ENCODE results near the gene RSAD1. TPM values are rescaled to one million over a fixed set of nuclear protein-coding genes. Genes with fewer than 3 reads are reported as not detected.
A peak's percentile ranks its signal among the peaks of the same experiment; 100 is the strongest.
"Not testable (repeated sequence)": the region's sequence is repeated elsewhere in the genome, so short reads cannot be mapped to it uniquely, and the experiment has no call there.

RSAD1 gene
- total and polyA plus RNA-seq, 4 donors = 10.8 to 22.7 (median 18.6) TPM

DNA sequence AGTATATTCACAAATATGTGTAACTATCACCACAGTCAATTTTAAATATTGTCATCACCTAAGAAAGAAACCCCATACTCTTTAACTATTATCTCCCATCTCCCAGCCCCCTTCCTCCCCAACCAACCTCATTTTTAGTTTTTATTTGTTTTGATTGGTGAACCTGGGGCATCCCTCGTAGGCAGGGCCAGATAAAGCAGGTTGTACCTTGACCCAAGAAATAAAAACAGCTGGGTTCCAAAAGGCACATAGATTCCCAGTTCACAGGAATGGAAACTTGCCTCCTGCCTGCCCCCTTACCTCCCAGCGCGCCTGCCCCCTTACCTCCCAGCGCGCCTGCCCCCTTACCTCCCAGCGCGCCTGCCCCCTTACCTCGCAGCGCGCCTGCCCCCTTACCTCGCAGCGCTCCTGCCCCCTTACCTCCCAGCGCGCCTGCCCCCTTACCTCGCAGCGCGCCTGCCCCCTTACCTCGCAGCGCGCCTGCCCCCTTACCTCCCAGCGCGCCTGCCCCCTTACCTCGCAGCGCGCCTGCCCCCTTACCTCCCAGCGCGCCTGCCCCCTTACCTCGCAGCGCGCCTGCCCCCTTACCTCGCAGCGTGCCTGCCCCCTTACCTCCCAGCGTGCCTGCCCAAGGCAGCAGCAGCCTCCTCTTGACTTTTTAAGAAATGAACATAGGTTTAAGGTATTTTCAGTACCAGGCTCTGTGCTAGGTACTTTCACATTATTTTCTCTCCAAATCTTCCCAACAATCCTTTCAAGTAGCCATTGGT, 2.7 kb upstream of the RSAD1 start:
- not testable (repeated sequence) for DNase-seq (ENCODE audit: low spot score); H3K27me3 ChIP-seq (ENCODE audit: control insufficient read depth in 4 of 4, insufficient read depth in 4 of 4, low read length in 3 of 4); H3K36me3 ChIP-seq (ENCODE audit: control insufficient read depth in 4 of 4, insufficient read depth in 3 of 4, low read depth in 1 of 4, low read length in 3 of 4); H3K9me3 ChIP-seq (ENCODE audit: control insufficient read depth in 4 of 4, low read length in 3 of 4)
- WGBS = 11% methylated on average over 27 of the region's 33 CpGs
- peak overlapping the region; percentile 4 to 64 for H3K9ac ChIP-seq (ENCODE audit: low read depth in 1 of 2, low read length in 2 of 2)
- H3K4me1 ChIP-seq (ENCODE audit: control insufficient read depth in 4 of 4, insufficient read depth in 4 of 4, low read length in 3 of 4) = peaks cover 8 to 76% (median 58%) of the 10 kb centered on the region in 4 donors
- TF ChIP-seq HNF4G (IDR thresholded peaks at IDR 0.05) = peak; percentile 81
- peak; percentile 53 for TF ChIP-seq YY1 (IDR thresholded peaks at IDR 0.05)
- peak in 1 of 2 donors; percentile 20 for TF ChIP-seq EGR1 (IDR thresholded peaks at IDR 0.05; ENCODE audit: low read depth in 2 of 2)
- peak; percentile 83 for TF ChIP-seq SP1 (IDR thresholded peaks at IDR 0.05)
- peak in 1 of 2 donors; percentile 11 for TF ChIP-seq GABPA (IDR thresholded peaks at IDR 0.05 in 1 of 2, conservative IDR thresholded peaks at IDR 0.05 in 1 of 2)
- peak; percentile 89 to 91 for TF ChIP-seq HNF4A (conservative IDR thresholded peaks at IDR 0.05)
- TF ChIP-seq RAD21 (IDR thresholded peaks at IDR 0.05) = peak; percentile 36 to 46
- TF ChIP-seq RXRA (IDR thresholded peaks at IDR 0.05) = peak; percentile 65 to 78
- peak; percentile 17 to 51 for TF ChIP-seq JUND (IDR thresholded peaks at IDR 0.05)
- peak overlapping the region; percentile 87 to 89 for H3K27ac ChIP-seq (ENCODE audit: low read depth in 1 of 2, low read length in 2 of 2)
- H3K4me3 ChIP-seq (ENCODE audit: low read depth in 1 of 3, low read length in 3 of 3) = peak overlapping the region; percentile 18 to 46 (median 40)

DNA sequence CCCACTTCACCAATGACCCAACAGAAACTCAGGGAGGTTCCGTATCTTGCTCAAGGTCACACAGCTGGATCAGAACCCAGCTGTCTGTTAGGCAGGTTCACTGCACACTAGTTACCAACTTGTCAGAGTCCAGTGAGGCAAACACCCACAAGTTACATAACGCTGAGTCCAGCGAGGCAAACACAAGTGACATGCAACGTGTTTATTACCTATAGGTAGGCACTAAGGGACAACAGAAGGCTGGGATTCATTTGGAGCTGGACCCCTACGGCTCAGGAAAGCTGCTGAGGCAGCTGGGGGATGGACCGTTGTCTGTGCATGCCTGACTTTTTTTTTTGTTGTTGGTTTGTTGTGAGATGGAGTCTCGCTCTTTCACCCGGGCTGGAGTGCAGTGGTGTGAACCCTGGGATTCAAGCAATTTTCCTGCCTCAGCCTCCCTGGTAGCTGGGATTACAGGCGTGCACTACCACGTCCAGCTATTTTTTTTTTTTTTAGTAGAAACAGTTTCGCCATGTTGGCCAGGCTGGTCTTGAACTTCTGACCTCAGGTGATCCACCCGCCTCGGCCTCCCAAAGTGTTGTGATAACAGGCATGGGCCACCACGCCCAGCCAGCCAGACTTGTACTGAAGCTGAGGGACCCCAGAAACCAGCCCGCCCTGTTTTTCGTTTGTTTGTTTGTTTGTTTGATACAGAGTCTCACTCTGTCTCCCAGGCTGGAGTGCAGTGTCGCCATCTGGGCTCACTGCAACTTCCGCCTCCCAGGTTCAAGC, 1.9 kb upstream of the RSAD1 start:
- 45% methylated on average over 18 of the region's 18 CpGs for WGBS
- Histone ChIP-seq H3K4me3 (ENCODE audit: low read depth in 1 of 3, low read length in 3 of 3) (peak overlapping the region in 2 of 3 donors; percentile 40 to 46), H3K36me3 (ENCODE audit: control insufficient read depth in 4 of 4, insufficient read depth in 3 of 4, low read depth in 1 of 4, low read length in 3 of 4) (peaks cover 0 to 6% (median 2%) of the 10 kb centered on the region in 4 donors), H3K27me3 (ENCODE audit: control insufficient read depth in 4 of 4, insufficient read depth in 4 of 4, low read length in 3 of 4) (no peaks in the 10 kb centered on the region), H3K4me1 (ENCODE audit: control insufficient read depth in 4 of 4, insufficient read depth in 4 of 4, low read length in 3 of 4) (peaks cover 7 to 76% (median 57%) of the 10 kb centered on the region in 4 donors), H3K9me3 (ENCODE audit: control insufficient read depth in 4 of 4, low read length in 3 of 4) (no peaks in the 10 kb centered on the region), H3K27ac (ENCODE audit: low read depth in 1 of 2, low read length in 2 of 2) (peak overlapping the region; percentile 87 to 89), H3K9ac (ENCODE audit: low read depth in 1 of 2, low read length in 2 of 2) (peak overlapping the region; percentile 4 to 64)
- TF ChIP-seq RAD21 (IDR thresholded peaks at IDR 0.05) (peak; percentile 5 to 26), RXRA (IDR thresholded peaks at IDR 0.05) (peak; percentile 43 to 50), HNF4G (IDR thresholded peaks at IDR 0.05) (peak; percentile 21), TAF1 (conservative IDR thresholded peaks at IDR 0.05) (no peak), SP1 (IDR thresholded peaks at IDR 0.05) (peak; percentile 73), HNF4A (conservative IDR thresholded peaks at IDR 0.05) (peak; percentile 74 to 81), EGR1 (IDR thresholded peaks at IDR 0.05; ENCODE audit: low read depth in 2 of 2) (no peak), GABPA (IDR thresholded peaks at IDR 0.05 in 1 of 2, conservative IDR thresholded peaks at IDR 0.05 in 1 of 2) (no peak)
- TF ChIP-seq, protein P1, sequence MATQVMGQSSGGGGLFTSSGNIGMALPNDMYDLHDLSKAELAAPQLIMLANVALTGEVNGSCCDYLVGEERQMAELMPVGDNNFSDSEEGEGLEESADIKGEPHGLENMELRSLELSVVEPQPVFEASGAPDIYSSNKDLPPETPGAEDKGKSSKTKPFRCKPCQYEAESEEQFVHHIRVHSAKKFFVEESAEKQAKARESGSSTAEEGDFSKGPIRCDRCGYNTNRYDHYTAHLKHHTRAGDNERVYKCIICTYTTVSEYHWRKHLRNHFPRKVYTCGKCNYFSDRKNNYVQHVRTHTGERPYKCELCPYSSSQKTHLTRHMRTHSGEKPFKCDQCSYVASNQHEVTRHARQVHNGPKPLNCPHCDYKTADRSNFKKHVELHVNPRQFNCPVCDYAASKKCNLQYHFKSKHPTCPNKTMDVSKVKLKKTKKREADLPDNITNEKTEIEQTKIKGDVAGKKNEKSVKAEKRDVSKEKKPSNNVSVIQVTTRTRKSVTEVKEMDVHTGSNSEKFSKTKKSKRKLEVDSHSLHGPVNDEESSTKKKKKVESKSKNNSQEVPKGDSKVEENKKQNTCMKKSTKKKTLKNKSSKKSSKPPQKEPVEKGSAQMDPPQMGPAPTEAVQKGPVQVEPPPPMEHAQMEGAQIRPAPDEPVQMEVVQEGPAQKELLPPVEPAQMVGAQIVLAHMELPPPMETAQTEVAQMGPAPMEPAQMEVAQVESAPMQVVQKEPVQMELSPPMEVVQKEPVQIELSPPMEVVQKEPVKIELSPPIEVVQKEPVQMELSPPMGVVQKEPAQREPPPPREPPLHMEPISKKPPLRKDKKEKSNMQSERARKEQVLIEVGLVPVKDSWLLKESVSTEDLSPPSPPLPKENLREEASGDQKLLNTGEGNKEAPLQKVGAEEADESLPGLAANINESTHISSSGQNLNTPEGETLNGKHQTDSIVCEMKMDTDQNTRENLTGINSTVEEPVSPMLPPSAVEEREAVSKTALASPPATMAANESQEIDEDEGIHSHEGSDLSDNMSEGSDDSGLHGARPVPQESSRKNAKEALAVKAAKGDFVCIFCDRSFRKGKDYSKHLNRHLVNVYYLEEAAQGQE (IDR thresholded peaks at IDR 0.05) = no peak
- no peak for DNase-seq (ENCODE audit: low spot score)

Data from liver (tissue), 9 donors.